ENCODE measurements around the gene NETO2.

DNA sequence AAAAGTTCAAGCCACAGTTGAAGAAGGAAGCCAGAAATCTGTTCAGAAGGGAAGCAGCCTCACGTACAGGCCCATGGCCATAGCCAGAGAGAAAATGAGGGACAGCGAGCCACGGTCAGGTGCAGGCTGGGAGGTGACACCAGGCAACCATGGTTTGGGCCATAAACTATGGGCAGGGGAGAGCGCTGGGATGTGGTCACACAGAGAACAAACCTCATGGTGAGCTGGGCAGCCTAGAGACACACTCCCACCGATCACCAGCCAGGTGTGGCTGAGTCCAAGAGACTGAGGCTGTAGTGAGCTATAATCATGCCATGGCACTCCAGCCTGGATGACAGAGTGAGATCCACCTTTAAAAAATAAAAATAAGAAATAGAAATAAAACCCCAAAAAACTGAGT lies 76.5 kb downstream of the NETO2 start:
- TF ChIP-seq, protein P1, sequence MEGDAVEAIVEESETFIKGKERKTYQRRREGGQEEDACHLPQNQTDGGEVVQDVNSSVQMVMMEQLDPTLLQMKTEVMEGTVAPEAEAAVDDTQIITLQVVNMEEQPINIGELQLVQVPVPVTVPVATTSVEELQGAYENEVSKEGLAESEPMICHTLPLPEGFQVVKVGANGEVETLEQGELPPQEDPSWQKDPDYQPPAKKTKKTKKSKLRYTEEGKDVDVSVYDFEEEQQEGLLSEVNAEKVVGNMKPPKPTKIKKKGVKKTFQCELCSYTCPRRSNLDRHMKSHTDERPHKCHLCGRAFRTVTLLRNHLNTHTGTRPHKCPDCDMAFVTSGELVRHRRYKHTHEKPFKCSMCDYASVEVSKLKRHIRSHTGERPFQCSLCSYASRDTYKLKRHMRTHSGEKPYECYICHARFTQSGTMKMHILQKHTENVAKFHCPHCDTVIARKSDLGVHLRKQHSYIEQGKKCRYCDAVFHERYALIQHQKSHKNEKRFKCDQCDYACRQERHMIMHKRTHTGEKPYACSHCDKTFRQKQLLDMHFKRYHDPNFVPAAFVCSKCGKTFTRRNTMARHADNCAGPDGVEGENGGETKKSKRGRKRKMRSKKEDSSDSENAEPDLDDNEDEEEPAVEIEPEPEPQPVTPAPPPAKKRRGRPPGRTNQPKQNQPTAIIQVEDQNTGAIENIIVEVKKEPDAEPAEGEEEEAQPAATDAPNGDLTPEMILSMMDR (IDR thresholded peaks at IDR 0.05; ENCODE audit: low read depth, low read length) = no peak
- TF ChIP-seq EZH2phosphoT487 (IDR thresholded peaks at IDR 0.05; ENCODE audit: low read depth) = no peak

Measured in OCI-LY3 (cell line).